ENCODE measurements around the gene AP1G1. TPM values are rescaled to one million over a fixed set of nuclear protein-coding genes. Genes with fewer than 3 reads are reported as not detected.

Gene AP1G1
- total RNA-seq, 1 donor from 2014 or later: 62.7 TPM

DNA sequence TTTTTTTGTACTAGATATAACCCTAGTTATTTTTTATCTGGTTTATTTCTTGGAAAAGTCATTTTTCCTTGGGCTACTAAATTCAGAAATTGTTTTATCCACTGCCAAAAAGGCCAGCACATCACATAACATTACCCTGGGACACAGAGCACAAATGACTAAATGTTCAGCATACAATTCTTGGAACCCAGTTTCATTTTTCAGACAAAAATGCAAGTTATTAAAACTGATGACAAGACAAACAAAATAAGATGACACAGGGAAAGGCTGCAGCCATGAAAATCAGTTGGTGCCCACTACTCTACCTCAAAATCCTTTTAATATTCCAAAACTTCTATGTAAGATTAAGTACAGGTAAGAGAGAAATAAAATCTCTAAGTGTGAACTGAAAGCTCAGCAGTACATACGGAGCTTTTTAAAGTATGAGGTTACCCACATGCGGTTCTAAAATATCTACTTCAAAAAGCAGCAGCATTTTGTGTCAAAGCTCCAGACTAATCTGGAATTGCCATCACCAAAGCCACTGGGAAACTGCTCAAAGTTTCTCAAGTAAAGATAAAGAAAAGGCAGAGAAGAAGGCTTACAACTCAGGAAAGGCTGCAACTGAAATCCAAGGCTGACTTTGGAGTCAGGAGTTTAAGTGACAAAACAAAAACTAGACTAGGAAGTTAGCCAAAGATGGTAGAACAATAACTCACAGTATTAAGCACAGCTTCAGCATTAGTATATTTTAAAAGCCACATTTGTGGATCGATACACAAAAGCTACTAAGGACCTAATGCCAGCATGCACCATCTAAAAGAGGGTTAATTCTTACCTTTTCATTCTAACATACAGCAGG, 41.4 kb downstream of the AP1G1 start:
- Mint-ChIP-seq H3K4me3 (ENCODE audit: unreplicated experiment) (no peak overlapping the region), H3K27ac (ENCODE audit: unreplicated experiment) (peak overlapping the region; percentile 72), H3K9me3 (ENCODE audit: low read depth) (peaks cover 3% of the 10 kb centered on the region), H3K36me3 (ENCODE audit: low read depth) (peaks cover 25% of the 10 kb centered on the region), H3K27me3 (ENCODE audit: low read depth) (no peaks in the 10 kb centered on the region), H3K4me1 (ENCODE audit: low read depth) (peaks cover 23% of the 10 kb centered on the region)
- TF ChIP-seq, protein P1, sequence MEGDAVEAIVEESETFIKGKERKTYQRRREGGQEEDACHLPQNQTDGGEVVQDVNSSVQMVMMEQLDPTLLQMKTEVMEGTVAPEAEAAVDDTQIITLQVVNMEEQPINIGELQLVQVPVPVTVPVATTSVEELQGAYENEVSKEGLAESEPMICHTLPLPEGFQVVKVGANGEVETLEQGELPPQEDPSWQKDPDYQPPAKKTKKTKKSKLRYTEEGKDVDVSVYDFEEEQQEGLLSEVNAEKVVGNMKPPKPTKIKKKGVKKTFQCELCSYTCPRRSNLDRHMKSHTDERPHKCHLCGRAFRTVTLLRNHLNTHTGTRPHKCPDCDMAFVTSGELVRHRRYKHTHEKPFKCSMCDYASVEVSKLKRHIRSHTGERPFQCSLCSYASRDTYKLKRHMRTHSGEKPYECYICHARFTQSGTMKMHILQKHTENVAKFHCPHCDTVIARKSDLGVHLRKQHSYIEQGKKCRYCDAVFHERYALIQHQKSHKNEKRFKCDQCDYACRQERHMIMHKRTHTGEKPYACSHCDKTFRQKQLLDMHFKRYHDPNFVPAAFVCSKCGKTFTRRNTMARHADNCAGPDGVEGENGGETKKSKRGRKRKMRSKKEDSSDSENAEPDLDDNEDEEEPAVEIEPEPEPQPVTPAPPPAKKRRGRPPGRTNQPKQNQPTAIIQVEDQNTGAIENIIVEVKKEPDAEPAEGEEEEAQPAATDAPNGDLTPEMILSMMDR (IDR thresholded peaks at IDR 0.05): no peak
- no peak for DNase-seq (ENCODE audit: low spot score)

DNA sequence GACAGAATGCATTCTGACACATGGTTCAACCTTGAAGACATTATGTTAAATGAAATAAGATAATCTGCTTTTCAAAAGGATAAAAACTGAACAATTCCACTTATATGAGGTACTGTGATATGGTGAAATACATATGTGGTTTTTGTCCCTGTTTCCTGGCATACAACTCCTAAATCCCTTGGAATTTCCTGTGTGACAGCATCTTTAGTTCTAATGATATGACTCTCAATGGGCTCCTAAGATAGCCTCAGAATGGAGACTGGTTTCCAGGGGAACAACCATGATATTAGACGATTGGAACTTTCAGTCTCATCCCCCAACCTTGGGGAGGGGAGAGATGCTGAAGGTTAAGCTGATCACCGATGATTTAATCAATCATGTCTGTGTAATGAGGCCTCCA, 46.4 kb downstream of the AP1G1 start:
- peaks cover 21% of the 10 kb centered on the region for H3K36me3 Mint-ChIP-seq (ENCODE audit: low read depth)
- no peak overlapping the region for H3K4me3 Mint-ChIP-seq (ENCODE audit: unreplicated experiment)
- no peak for DNase-seq (ENCODE audit: low spot score)
- H3K4me1 Mint-ChIP-seq (ENCODE audit: low read depth): peaks cover 19% of the 10 kb centered on the region
- no peaks in the 10 kb centered on the region for H3K9me3 Mint-ChIP-seq (ENCODE audit: low read depth)
- peak overlapping the region; percentile 17 for H3K27ac Mint-ChIP-seq (ENCODE audit: unreplicated experiment)
- H3K27me3 Mint-ChIP-seq (ENCODE audit: low read depth): no peaks in the 10 kb centered on the region
- TF ChIP-seq, protein P1 (IDR thresholded peaks at IDR 0.05): no peak

DNA sequence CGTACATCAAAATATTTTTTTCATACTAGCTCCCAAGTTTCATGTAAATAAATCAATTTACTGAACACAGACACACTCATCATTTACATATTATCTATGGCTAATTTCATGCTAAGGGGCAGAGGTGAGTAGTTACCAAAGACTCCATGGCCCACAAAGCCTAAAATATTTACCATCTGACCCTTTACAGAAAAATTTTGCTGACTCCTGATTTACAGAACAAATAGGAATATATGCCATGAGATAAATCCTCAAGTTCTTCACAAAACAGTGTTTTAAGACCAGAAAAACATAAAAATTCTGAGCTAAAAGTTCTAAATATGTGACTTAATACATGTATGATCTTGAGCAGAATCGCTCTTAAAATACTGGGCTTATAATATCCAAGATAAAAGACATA, 47.5 kb downstream of the AP1G1 start:
- peaks cover 28% of the 10 kb centered on the region for H3K36me3 Mint-ChIP-seq (ENCODE audit: low read depth)

DNA sequence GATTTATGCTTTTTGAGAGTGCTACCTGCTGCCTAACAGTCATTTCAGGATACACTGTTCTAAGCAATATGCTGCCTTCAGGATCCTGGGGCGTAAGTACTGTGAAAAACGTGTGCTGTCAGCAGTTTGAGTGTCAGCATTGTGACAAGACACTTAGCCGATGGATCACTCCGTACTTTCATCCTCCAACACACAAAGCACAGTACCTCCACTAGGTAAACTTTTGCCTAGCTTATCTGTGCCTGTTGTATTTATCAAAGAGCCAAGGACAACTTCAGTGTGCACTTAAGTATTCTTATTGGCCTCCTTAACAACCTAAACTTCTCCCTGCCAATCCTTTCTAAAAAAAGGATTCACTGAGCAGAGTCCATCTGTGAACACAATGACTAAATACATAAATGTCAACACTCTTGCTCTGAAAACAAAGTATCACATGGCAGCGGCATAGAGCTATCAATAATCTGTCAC, 50.3 kb downstream of the AP1G1 start:
- Mint-ChIP-seq H3K36me3 (ENCODE audit: low read depth) (peaks cover 35% of the 10 kb centered on the region), H3K9me3 (ENCODE audit: low read depth) (no peaks in the 10 kb centered on the region), H3K4me3 (ENCODE audit: unreplicated experiment) (no peak overlapping the region), H3K4me1 (ENCODE audit: low read depth) (peaks cover 8% of the 10 kb centered on the region), H3K27me3 (ENCODE audit: low read depth) (no peaks in the 10 kb centered on the region), H3K27ac (ENCODE audit: unreplicated experiment) (no peak overlapping the region)
- TF ChIP-seq, protein P1 (IDR thresholded peaks at IDR 0.05): no peak
- DNase-seq (ENCODE audit: low spot score): no peak

More for the DNA sequence above, 47.5 kb downstream of the AP1G1 start:
- no peak for DNase-seq (ENCODE audit: low spot score)
- TF ChIP-seq, protein P1 (IDR thresholded peaks at IDR 0.05): no peak
- Mint-ChIP-seq H3K4me3 (ENCODE audit: unreplicated experiment) (no peak overlapping the region), H3K27me3 (ENCODE audit: low read depth) (no peaks in the 10 kb centered on the region), H3K27ac (ENCODE audit: unreplicated experiment) (no peak overlapping the region), H3K9me3 (ENCODE audit: low read depth) (no peaks in the 10 kb centered on the region), H3K4me1 (ENCODE audit: low read depth) (peaks cover 8% of the 10 kb centered on the region)

DNA sequence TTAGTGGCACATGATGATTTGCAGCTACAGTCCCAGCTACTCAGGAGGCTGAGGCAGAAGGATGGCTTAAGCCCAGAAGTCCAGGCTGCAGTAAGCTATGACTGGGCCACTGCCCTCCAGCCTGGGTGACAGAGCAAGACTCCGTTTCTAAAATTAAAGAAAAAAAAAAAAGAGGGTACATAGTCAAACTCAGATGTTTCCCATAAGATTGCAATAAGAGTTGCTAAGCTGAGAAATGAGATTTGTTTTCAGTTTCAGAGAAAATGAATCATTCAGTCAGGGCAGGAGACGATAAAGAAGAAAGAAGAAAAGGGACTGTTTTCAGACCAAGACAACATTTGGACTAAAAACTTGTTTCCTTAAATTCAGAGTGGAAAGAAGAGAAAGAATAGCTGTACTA, 54.0 kb downstream of the AP1G1 start:
- Mint-ChIP-seq H3K9me3 (ENCODE audit: low read depth) (no peaks in the 10 kb centered on the region), H3K27me3 (ENCODE audit: low read depth) (no peaks in the 10 kb centered on the region), H3K27ac (ENCODE audit: unreplicated experiment) (no peak overlapping the region), H3K4me1 (ENCODE audit: low read depth) (peaks cover 12% of the 10 kb centered on the region), H3K36me3 (ENCODE audit: low read depth) (peaks cover 36% of the 10 kb centered on the region), H3K4me3 (ENCODE audit: unreplicated experiment) (no peak overlapping the region)
- no peak for DNase-seq (ENCODE audit: low spot score)
- TF ChIP-seq, protein P1 (IDR thresholded peaks at IDR 0.05): no peak

All from chondrocyte (in vitro differentiated cells).